Activated CD4-positive, CD25-positive, alpha-beta regulatory T cell (primary cell): ENCODE results near the gene CLDN9.
"Not testable (repeated sequence)": the region's sequence is repeated elsewhere in the genome, so short reads cannot be mapped to it uniquely, and the experiment has no call there.

Experiments used
- DNase-seq, 4 experiments: peaks; one replicate each; lab custom pipeline; 2025; lab: John Stamatoyannopoulos, UW

Gene CLDN9

DNA sequence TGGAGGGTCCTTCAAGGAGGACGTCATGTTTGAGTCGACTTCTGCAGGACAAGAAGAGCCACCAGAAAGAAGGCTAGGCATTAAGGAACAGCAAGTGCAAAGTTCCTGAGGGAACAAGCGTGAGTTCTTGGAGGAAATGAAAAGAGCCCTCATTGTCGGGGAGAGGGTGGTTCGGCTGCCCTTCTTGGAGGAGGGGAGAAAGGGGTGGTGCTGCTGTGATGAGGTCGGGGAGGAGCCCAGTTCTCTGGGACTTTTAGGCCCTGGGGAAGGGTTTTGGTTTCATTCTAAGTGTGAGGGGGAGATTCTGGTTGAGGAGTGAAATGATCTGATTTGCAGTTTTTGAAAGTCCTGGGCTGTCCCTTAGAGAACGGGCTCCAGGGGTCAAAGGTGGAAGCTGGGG, 19.9 kb downstream of the CLDN9 start:
- DNase-seq, result no peak

DNA sequence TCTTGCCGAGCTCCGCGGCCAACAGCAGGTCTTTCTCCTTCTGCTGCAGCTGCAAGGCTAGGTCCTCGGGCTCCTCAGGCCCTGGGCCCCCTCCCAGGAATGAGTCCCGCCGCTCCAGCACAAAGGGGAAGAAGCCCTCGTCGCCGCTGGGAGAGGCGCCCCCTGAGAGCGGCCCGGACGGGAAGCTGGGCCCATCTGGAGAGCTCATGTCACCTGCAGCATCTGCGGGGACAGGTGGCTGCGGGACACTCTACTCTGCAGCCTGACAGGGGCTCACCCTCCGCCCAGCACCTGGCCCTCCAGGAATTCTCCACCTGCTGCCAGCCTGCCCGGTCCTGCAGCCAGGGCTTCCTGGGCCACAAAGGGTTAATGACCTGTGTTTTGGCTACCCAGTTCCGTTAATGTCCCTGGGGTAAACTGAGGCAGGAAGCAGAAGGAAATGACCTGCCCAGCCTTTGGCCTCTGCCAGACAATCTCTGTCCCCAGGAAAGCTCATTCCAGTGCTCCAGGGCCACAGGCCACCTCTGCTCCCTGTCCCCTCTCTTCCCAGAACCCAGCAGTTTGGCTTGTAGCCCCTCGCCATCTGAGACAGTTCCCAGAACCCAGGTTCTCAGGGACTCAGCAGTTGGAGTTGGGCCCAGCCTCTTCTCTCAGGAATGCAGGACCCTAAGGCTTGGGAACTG, 22.7 kb downstream of the CLDN9 start:
- DNase-seq, result no peak

DNA sequence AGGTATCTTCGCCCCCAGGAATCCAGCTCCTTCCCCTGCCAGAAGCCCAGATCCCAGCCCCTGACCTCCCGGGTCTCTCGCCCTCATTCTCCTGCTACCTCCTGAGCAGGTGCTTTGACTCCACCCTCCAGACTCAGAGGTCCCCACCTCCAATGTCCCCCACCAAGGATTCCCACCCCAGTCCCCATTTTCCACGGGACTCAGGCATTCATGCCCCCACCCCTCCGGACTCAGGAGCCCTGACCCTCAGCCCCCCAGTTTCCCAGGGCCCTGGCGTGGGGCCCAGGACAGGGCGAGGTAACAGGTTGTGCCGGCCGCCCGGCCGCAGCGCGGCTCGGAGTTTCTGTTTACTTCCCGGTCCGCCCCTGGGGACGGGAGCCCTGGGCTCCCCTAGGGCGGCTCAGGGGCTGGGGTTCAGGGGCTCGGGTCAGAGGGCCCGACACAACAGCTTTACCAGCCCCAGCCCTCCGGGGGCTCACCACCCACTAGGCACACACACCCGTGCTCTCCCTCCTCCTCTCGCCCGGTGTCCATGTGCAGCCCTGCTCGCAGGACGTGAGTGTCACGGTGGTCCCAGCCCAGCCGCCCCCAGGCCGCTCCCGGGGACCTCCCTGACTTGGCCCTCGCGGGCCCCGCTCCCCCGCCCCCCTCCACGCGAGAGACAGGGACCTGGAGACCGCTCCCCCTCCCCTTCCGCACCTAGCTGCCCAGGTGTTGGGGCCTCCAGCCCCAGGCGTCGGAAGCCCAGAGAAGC, 23.4 kb downstream of the CLDN9 start:
- no peak for DNase-seq

DNA sequence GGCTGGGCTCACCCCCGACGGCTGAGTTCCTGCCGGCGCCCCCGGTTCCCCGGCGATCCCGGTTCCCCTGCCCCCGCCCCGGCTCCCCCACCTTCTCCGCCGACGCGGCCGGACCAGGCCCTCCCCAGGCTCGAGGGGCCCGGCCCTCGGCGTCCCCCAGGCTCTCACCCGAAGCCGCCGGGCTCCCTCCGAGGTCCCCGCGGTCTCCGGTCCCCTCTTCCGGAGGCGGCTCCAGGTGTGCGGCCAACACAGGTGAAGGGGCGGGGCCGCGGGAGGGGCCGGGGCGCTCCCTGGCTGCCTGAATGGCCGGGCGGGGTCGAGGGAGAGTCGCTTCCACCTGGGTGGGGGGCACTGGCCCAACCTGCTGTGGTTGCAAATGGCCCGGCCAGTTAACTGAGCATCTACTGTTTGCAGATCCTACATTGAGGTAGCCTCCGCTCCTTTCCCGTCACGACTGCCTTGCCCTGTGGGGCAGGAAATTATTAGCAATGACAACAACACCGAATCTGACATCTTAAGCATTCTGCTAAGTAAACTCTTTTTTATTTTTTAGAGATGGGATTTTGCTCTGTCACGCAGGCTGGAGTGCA, 24.1 kb downstream of the CLDN9 start, which contains the start of gene BICDL2:
Gene BICDL2 (minus strand): TSS at position 219 of the 590 bp plus-strand sequence. CDS start 1,448 bp downstream, outside the sequence.
- DNase-seq, result no peak

DNA sequence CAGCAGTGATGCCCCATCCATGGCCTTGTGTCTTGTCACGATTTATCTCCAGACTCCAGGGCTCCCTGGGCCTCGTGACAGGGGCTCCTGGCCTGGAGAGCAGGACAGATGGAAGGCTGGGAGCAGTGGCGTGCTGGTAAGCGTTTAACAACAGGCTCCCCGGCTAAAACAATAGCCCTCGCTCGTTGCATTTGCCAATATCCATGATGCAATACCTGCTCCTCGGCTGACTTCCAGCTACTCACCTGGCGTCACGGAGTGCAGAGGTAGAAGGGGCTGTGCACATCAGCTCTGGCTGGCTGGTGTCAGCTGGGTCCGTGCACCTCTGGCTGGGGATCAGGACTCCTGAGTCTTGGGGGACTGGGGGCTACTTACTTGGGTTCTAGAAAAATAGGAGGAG, 25.5 kb downstream of the CLDN9 start:
- DNase-seq, result no peak

DNA sequence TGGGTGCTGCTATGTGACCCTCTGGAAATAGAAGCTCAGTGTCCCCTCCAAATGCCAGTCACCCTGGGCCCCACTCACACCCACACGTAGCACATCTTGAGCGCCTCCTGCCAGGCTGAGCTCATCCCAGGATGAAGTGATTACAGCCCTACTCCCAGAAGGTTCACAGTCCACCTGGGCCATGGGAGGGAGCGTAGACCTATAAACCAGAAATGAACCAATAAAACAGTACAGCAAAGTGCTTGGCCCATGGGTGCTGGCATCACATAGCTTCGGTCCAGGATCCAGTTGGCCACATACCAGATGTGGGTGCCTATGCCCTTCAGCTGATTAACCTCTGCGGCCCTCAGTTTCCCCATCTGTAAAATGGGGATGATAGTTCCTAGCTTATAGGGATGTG, 26.2 kb downstream of the CLDN9 start:
- no peak for DNase-seq

DNA sequence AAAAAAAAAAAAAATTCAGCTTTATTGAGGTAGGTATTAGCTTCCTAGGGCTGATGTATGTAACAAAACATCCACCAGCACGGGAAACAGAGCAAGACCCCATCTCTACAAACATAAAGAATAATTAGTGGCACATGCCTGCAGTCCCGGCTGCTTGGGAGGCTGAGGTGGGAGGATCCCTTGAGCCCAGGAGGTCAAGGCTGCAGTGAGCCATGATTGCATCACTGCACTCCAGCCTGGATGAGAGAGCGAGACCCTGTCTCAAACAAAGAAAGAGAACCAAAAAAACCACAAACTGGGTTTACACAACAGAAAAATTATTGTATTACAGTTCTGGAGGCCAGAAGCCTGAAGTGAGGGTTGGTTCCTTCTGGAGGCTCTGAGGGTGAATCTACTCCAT, 29.7 kb downstream of the CLDN9 start:
- DNase-seq, result no peak

DNA sequence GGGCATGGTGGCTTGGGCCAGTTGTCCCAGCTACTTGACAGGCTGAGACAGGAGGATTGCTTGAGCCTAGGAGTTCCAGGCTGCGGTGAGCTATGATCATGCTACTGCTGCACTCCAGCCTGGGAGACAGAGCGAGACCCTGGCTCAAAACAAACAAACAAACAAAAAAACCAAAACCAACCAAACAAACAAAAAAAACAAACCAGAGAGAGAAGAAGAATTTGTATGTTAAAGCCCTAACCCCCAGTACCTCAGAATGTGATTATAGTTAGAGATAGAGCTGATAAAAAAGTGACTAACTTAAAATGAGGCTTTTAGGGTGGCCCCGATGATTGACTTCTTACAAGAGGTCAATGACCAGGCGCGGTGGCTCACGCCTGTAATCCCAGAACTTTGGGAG, 32.0 kb downstream of the CLDN9 start:
- no peak for DNase-seq

DNA sequence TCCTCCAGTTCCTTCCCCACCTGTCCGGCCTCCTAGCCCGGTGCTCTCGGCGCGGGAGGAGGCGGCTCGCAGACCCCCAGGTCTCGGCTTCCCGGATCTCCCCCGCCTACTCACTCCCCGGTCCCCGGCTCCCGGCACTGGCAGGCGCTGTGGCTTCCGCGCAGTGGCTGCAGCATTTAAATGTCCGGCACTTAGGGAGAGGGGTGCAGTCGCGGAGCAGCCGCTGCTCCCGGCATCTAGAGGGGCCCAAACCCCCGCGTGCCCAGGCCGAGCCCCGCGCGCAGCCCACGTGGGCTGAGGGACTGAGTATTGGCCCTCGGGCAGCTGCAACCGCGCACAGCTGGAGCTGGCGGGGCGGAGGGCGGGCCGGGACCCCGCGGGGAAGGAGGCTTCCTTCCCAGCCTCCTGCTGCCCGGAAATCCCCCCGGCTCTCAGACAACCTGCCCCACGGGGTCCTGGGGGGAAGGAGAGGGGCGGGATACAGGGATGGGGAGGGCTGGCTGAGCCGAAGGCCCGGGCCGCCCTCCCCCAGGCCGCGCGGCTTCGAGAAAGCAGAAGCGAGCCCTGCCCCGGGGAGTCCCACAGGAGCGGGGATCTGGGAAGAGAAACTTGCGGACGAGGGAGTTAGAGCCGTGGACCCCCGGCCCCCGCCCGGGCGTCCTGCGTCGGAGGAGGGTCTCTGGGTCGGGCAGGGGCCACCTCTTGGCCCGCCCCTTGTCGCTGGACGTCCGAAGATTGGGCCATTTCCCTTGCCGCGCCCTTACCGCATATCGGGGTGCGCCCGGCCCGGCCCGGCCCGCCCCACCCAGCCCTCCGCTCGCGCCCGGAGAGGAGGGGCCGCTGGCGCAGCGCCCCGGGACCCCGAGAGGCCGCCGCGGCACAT, 33.3 kb downstream of the CLDN9 start, which contains the start of gene MMP25:
Gene MMP25 (plus strand): TSS at position 804 of the 883 bp plus-strand sequence. CDS start 357 bp downstream, outside the sequence.
- no peak for DNase-seq

DNA sequence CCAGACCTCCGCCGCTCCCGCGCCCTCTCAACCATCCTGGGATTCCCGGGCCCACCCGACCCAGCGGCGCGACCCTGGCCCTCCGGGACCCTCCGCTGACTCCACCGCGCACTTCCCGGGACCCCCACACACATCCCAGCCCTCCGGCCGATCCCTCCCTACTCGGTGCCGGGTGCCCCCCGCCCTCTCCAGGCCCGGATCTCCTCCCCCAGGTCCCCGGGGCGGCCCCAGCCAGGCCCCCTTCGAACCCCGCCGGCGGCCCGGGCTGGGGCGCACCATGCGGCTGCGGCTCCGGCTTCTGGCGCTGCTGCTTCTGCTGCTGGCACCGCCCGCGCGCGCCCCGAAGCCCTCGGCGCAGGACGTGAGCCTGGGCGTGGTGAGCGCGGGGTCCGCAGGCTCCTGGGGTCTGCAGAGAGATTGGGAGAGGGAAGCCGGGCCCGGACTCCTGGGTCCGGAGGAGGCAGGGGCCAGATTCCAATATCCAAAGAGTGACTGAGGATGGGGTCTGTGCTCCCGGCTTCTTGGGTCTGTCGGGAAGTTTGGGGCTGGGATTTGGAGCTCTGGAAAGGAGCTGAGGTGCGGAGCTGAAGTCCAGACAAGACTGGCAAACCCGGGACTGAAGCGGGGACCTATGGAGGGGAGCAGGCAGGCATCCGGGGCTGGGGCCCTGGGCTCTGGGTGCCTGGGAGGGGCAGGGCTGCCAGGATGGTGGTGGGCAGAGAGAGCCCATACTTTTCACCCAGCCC, 34.1 kb downstream of the CLDN9 start:
- no peak for DNase-seq

DNA sequence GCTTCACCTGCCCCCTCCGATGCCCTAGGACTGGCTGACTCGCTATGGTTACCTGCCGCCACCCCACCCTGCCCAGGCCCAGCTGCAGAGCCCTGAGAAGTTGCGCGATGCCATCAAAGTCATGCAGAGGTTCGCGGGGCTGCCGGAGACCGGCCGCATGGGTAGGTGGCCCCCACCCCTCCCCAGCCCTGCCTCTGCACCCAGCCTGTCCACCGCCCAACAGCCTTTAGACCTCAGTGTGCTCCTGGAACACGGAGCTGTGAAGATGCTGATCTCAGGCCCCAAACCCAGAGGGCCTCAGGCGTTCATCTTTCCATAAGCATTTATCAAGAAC, 34.6 kb downstream of the CLDN9 start:
- DNase-seq, result no peak

DNA sequence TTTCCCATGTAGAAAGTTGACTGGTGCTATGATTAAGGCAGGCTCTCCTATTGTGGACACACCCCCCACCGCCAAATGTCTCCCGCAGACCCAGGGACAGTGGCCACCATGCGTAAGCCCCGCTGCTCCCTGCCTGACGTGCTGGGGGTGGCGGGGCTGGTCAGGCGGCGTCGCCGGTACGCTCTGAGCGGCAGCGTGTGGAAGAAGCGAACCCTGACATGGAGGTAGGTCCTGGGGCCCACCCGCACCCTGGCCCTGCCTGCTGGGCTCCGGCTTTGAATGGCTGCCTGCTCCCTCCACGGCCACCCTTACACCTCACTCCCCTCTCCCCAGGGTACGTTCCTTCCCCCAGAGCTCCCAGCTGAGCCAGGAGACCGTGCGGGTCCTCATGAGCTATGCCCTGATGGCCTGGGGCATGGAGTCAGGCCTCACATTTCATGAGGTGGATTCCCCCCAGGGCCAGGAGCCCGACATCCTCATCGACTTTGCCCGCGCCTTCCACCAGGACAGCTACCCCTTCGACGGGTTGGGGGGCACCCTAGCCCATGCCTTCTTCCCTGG, 37.3 kb downstream of the CLDN9 start:
- DNase-seq, result no peak

DNA sequence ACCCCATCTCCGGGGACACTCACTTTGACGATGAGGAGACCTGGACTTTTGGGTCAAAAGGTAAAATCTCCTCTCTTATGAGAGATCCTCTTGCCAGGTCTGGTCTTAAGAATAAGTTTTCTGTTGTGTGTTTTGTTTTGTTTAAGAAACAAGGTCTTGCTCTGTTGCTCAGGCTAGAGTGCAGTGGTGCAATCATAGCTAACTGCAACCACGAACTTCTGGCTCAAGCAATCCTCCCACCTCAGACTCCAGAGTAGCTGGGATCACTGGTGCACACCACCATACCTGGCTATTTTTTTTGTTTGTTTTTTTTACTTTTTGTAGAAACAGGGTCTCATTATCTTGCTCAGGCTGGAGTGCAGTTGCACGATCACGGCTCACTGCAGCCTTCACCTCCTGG, 37.8 kb downstream of the CLDN9 start:
- DNase-seq, result no peak

DNA sequence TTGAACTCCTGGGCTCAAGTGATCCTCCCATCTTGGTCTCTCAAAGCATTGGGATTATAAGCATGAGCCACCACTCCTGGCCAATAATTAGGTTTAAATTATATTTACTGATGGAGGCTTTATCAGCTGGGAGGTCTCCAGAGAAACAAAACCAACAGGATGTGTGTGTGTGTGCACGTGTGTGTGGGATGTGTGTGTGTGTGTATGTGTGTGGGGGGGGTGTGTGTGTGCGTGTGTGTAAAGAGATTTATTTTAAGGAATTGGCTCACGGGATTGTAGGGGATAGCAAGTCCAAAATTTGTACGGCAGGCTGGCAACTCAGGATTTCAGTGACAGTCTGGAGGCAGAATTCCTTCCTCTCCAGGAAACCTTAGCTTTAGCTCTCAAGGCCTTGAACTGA, 38.3 kb downstream of the CLDN9 start:
- no peak for DNase-seq

DNA sequence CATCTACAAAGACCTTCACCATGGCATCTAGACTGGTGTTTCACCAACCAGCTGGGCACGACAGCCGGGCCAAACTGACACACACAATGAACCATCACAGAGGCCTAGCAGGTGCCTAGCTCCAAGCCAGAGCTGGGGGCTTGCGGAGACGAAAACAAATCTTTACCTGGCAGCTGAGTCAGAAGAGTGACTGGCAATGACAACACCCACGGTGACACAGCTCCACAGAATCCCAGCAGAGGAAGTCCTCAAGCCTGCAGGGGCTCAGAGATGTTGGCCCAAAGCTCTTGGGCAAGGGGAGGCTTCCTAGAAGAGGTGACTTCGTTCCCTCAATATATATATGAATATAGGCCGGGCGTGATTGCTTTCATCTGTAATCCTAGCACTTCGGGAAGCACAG, 38.8 kb downstream of the CLDN9 start:
- DNase-seq, result no peak

DNA sequence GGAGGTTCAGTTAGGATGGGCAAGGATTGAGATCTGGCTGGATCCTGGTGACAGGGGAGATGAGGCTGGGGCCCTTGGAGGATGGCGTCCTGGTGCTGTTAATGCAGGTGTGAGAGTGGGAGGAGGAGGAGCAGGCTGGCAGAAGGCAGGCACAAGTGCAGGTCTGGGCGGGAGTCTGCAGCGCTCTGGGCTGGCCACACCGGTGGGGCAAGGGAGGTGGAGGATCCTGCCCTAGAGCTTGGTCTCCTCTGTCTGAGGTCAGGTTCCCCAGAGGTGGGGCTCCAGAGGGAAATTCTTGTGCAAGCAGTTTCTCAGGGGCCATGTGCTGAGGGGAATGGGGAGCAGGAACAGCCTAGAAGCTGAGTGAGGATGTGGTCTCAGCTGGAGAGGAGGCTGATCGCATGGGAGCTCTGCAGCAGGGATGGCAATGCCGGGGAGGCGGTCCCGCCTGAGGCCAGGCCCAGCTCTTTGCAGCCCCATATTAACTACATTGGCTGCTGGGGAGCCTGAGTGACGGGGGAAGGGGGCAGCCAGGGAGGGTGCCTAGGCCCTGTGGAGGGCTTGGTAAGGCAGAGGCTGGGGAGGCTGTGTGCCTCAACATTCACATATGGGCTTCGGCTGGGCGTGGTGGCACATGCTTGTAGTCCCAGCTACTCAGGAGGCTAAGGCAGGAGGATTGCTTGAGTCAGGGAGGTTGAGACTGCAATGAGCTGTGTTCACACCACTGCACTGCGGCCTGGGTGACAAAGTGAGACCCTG, 40.0 kb downstream of the CLDN9 start:
- not testable (repeated sequence) for DNase-seq

DNA sequence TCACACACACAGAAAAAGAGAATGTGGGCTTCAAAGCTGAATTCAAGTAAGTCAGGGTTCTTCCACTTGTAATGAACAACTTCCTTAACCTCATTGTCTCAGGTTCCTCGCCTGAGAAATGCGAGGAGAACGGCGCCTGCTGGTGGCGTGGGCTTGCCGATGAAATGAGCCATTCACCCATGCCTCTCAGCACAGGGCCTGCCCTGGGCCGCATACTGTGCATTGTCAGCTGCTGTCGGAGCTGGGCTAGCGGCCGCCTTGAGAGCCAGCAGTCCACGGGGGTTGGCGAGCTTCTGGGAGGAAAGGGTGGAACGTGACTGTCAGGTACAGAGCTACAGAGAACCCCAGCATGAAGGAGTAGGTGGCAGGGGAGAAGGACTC, 40.6 kb downstream of the CLDN9 start:
- not testable (repeated sequence) for DNase-seq

DNA sequence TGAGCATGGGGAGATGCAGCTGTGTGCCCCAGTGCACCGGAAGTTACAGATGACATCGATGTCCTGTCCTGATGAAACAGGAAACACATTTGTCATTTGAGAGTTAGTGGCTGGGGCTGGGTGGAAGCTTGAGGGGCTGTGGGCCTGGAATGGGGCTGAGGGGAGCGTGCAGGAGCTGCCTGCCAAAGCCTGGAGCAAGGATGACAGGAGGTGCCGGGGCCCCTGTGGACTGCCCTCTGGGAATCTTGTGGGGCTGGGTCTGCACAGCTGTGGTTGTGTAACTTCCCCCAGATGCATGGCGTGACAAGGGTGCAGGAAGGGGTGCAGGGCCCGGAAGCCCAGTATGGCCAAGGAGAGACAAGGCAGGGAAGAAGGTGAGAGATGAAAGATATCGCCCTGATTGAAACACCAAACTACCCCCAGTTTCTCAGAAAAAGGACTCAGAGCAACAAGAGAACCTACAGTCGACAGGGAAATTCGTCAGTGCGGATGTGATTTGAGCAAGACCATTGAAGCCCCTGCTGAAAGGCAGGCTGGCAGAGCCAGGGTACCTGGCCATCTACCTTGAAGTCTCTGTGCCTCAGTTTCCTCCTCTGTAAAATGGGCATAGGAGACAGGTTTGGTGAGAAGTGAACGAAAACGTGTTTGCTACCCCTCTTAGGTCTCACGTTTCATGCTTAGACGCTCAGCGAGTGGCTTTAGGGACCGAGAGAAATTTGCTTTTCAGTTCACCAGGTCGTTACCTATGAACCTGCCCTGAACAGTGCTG, 42.4 kb downstream of the CLDN9 start:
- DNase-seq, result no peak

DNA sequence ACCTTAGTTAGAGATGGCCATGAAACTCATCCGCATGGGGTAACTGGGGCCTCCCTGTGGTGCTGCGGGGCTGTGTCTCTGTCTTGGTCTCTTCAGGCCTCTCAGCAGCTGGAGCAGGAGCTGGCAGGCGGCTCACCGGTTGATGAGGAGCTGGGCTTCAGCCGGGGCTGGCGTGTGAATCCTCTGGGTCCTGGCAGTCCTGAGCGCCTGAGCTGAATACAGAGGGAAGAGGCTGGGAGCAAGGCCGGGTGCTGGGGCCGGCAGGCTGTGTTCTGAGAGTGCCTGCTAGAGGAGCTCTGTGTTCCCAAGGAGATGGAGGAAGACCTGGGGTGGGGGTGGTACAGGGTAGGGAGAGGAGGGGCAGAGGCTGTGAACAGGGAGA, 43.0 kb downstream of the CLDN9 start:
- not testable (repeated sequence) for DNase-seq
